GM12892 (cell line): ENCODE data around the gene KRTAP1-5.

Experiments
- POLR2A ChIP-seq: IDR thresholded peaks from 2 replicates; pipeline ENCODE4 v1.6.1; 2011; ENCODE audit warnings: low read depth, low read length, control low read depth
- POLR2AphosphoS5 ChIP-seq: IDR thresholded peaks from 2 replicates; pipeline ENCODE4 v1.6.1; 2011; ENCODE audit warnings: low read depth, low read length, control low read depth

DNA sequence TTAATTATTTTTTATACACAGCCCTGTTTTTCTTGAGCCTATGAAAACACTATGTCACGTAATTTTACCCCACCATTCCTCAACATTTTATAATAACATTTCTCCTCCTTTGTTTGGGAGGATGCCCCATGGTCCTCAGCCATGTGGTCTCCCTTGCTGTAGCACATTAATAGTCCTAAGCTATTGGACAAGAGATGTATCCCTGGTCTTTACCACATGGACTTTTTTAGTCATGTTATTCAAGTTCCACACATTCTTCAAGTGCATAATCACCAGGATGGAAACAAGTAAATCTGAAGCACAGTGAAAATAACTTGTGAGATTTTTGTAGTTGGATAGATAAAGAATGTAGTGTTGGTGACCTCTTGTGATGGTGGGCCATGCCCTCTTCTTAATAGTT is 35.0 kb upstream of the KRTAP1-5 start:
- TF ChIP-seq POLR2A: no peak
- no peak for TF ChIP-seq POLR2AphosphoS5
